Mesendoderm (in vitro differentiated cells): Measurements from ENCODE around the gene ARID1B.

ENCODE experiments used
- DNase-seq: peaks from one replicate; pipeline ENCODE4 v3.0.0; 2013
- H2AK5ac ChIP-seq: 2 replicates; pipeline ENCODE4 v1.6.1; 2013; ENCODE audit warnings: low read length, inconsistent platforms
- H2BK120ac ChIP-seq: 2 replicates; pipeline ENCODE4 v1.6.1; 2013; ENCODE audit warnings: low read depth, mild to moderate bottlenecking, low read length, moderate library complexity, mixed read lengths
- H2BK15ac ChIP-seq: replicated peaks from 2 replicates; pipeline ENCODE4 v1.6.1; 2013; ENCODE audit warnings: low read depth, mild to moderate bottlenecking, moderate library complexity
- H2BK5ac ChIP-seq: 2 replicates; pipeline ENCODE4 v1.6.1; 2013; ENCODE audit warnings: low read length, inconsistent platforms
- H3K18ac ChIP-seq: 2 replicates; pipeline ENCODE4 v1.6.1; 2013; ENCODE audit warnings: mild to moderate bottlenecking, low read length, mixed read lengths
- H3K23ac ChIP-seq: one replicate; pipeline ENCODE4 v1.6.1; 2013; ENCODE audit warnings: low read length
- H3K27ac ChIP-seq: 2 replicates; pipeline ENCODE4 v1.5.1; 2013; ENCODE audit warnings: low read depth, mild to moderate bottlenecking, inconsistent platforms, low read length, moderate library complexity
- H3K27me3 ChIP-seq: 2 replicates; pipeline ENCODE4 v1.6.1; 2013; ENCODE audit warnings: low read length, control low read depth, mild to moderate bottlenecking, inconsistent platforms; ENCODE audit not compliant: insufficient read depth, poor library complexity
- H3K36me3 ChIP-seq: 2 replicates; pipeline ENCODE4 v1.6.1; 2013; ENCODE audit warnings: low read length, inconsistent platforms; ENCODE audit not compliant: control insufficient read depth, insufficient read depth
- H3K4ac ChIP-seq: one replicate; pipeline ENCODE4 v1.6.1; 2013; ENCODE audit warnings: low read depth, mild to moderate bottlenecking, low read length, moderate library complexity
- H3K4me1 ChIP-seq: 2 replicates; pipeline ENCODE4 v1.6.1; 2013; ENCODE audit warnings: low read depth, low read length, inconsistent platforms; ENCODE audit not compliant: control insufficient read depth
- H3K4me2 ChIP-seq: 2 replicates; pipeline ENCODE4 v1.6.1; 2013; ENCODE audit warnings: low read length
- H3K4me3 ChIP-seq: 2 replicates; pipeline ENCODE4 v1.5.1; 2013; ENCODE audit warnings: mild to moderate bottlenecking, low read length
- H3K56ac ChIP-seq: one replicate; pipeline ENCODE4 v1.6.1; 2013; ENCODE audit warnings: low read length
- H3K79me1 ChIP-seq: 2 replicates; pipeline ENCODE4 v1.6.1; 2013; ENCODE audit warnings: low read length, inconsistent platforms
- H3K79me2 ChIP-seq: 2 replicates; pipeline ENCODE4 v1.6.1; 2013; ENCODE audit warnings: mild to moderate bottlenecking, low read length; ENCODE audit not compliant: control insufficient read depth, insufficient read depth
- H3K9ac ChIP-seq: 2 replicates; pipeline ENCODE4 v1.6.1; 2013; ENCODE audit warnings: low read length, inconsistent platforms
- H4K5ac ChIP-seq: one replicate; pipeline ENCODE4 v1.6.1; 2013; ENCODE audit warnings: low read length
- H4K8ac ChIP-seq: one replicate; pipeline ENCODE4 v1.6.1; 2013; ENCODE audit warnings: low read depth, mild to moderate bottlenecking, control low read depth, low read length, moderate library complexity
- WGBS: extraction: QIAGEN DNeasy Blood & Tissue Kit; methylation state at CpG from one replicate; pipeline ENCODE4 v1.1.7; 2013; ENCODE audit warnings: low lambda C conversion rate, missing lambda C conversion rate; ENCODE audit not compliant: insufficient coverage; ENCODE audit errors: extremely low coverage; 5-methylcytosine and 5-hydroxymethylcytosine counted together

Gene ARID1B

GRCh38 chr6:156910938-156911337 is 133.8 kb downstream of the ARID1B start:
- no peak overlapping the region for H2BK5ac ChIP-seq
- WGBS: no CpG with 5 or more reads among the region's 1 CpG

DNA sequence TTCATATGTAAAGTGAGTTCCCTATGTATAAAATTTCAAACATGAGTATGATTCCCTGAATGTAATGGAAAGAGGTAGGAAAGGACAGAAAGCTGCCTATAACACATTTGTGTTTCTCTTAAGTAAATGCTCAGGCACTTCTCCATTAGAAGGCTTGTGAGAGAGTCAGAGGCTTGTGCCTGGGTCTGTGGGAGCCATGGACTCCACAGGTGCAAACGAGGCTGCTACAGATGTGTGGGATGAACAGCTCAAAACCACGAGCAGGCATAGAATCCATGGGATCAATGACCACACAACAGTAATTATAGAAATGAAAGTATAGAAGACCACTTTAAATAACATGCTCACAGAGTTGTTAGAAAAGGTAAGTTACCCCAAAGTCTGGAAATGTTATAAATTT is 134.4 kb downstream of the ARID1B start:
- no peak overlapping the region for H3K4me3 ChIP-seq
- DNase-seq: no peak
- no peak overlapping the region for H3K4ac ChIP-seq
- H2BK120ac ChIP-seq: no peak overlapping the region
- H4K5ac ChIP-seq: no peak overlapping the region
- H4K8ac ChIP-seq: no peak overlapping the region
- H3K23ac ChIP-seq: no peak overlapping the region
- H3K56ac ChIP-seq: no peak overlapping the region
- peaks cover 12% of the 10 kb centered on the region for H3K79me1 ChIP-seq
- H2BK15ac ChIP-seq: no peak overlapping the region
- no peak overlapping the region for H3K4me2 ChIP-seq
- H3K27me3 ChIP-seq: no peaks in the 10 kb centered on the region
- peaks cover 4% of the 10 kb centered on the region for H3K4me1 ChIP-seq
- WGBS: no CpG with 5 or more reads among the region's 2 CpGs
- H2BK5ac ChIP-seq: no peak overlapping the region
- no peaks in the 10 kb centered on the region for H3K36me3 ChIP-seq
- no peak overlapping the region for H3K27ac ChIP-seq
- H2AK5ac ChIP-seq: no peak overlapping the region
- no peak overlapping the region for H3K9ac ChIP-seq
- peaks cover 17% of the 10 kb centered on the region for H3K79me2 ChIP-seq
- H3K18ac ChIP-seq: no peak overlapping the region

More at GRCh38 chr6:156910938-156911337, 133.8 kb downstream of the ARID1B start:
- H3K56ac ChIP-seq: no peak overlapping the region
- H3K79me2 ChIP-seq: peaks cover 16% of the 10 kb centered on the region
- H4K8ac ChIP-seq: no peak overlapping the region
- H3K4me2 ChIP-seq: no peak overlapping the region
- H4K5ac ChIP-seq: no peak overlapping the region
- H3K27me3 ChIP-seq: no peaks in the 10 kb centered on the region
- no peak for DNase-seq
- no peak overlapping the region for H2BK15ac ChIP-seq
- H3K4ac ChIP-seq: no peak overlapping the region
- H3K4me3 ChIP-seq: no peak overlapping the region
- peaks cover 13% of the 10 kb centered on the region for H3K79me1 ChIP-seq
- peaks cover 4% of the 10 kb centered on the region for H3K4me1 ChIP-seq
- no peaks in the 10 kb centered on the region for H3K36me3 ChIP-seq
- no peak overlapping the region for H2BK120ac ChIP-seq
- H3K23ac ChIP-seq: no peak overlapping the region
- no peak overlapping the region for H3K9ac ChIP-seq
- H3K18ac ChIP-seq: no peak overlapping the region
- no peak overlapping the region for H2AK5ac ChIP-seq
- no peak overlapping the region for H3K27ac ChIP-seq

DNA sequence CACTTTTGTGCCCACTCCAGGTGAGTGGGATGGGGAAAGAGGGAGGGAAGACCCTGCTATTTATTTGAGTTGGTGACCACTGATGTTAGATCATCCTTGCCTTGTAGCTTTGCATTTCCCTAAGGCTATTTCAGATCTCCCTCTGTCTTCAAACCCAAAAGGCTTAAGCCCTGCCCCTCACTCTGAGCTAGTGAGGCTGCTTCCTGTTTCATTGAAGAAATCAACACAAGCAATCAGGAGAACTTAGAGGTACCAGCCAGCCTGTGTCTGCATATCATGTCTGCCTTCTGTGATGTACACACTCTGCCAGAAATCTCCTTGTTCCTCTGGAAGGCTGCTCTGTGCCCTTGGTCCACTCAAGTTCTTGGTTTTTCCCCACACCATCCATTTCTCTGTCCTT is 135.3 kb downstream of the ARID1B start:
- no peak overlapping the region for H4K8ac ChIP-seq
- H3K27me3 ChIP-seq: no peaks in the 10 kb centered on the region
- no peak overlapping the region for H3K23ac ChIP-seq
- H3K18ac ChIP-seq: no peak overlapping the region
- H3K9ac ChIP-seq: no peak overlapping the region
- no peak overlapping the region for H3K27ac ChIP-seq
- peaks cover 18% of the 10 kb centered on the region for H3K79me1 ChIP-seq
- no peak overlapping the region for H2BK15ac ChIP-seq
- peaks cover 20% of the 10 kb centered on the region for H3K79me2 ChIP-seq
- no peak overlapping the region for H3K56ac ChIP-seq
- no peak overlapping the region for H2BK120ac ChIP-seq
- H2AK5ac ChIP-seq: no peak overlapping the region
- no peak overlapping the region for H4K5ac ChIP-seq
- no peak overlapping the region for H3K4me2 ChIP-seq
- peaks cover 7% of the 10 kb centered on the region for H3K4me1 ChIP-seq
- no peak overlapping the region for H3K4me3 ChIP-seq
- no peak overlapping the region for H3K4ac ChIP-seq
- no peak overlapping the region for H2BK5ac ChIP-seq
- DNase-seq: peak; percentile 85
- H3K36me3 ChIP-seq: no peaks in the 10 kb centered on the region

DNA sequence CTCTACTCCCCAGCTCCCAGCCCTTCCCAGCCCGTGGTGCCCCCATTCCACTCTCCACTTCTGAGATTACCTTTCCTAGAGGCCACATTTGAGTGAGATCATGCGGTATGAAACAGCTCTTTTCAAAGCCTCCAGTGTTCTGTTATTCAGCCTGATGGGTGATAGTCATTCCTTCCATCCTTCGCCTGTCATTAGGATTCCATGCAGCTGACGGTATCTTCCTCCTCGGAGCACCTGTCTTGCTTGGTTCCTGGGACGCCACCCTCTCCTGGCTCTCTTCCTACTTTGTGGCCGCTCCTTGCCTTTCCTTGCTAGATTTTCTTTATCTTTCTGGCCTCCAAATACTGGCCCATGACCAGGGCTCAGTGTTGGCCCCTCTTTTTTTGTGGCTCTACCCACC is 137.0 kb downstream of the ARID1B start:
- H3K4me1 ChIP-seq: peaks cover 8% of the 10 kb centered on the region
- no peak overlapping the region for H4K8ac ChIP-seq
- H3K79me1 ChIP-seq: peaks cover 19% of the 10 kb centered on the region
- no peak overlapping the region for H3K27ac ChIP-seq
- no peak overlapping the region for H4K5ac ChIP-seq
- no peak overlapping the region for H3K4me3 ChIP-seq
- H3K18ac ChIP-seq: no peak overlapping the region
- H3K36me3 ChIP-seq: no peaks in the 10 kb centered on the region
- no peak for DNase-seq
- no peak overlapping the region for H2BK5ac ChIP-seq
- no peak overlapping the region for H2BK120ac ChIP-seq
- H3K56ac ChIP-seq: no peak overlapping the region
- no peak overlapping the region for H2AK5ac ChIP-seq
- H2BK15ac ChIP-seq: no peak overlapping the region
- H3K9ac ChIP-seq: no peak overlapping the region
- H3K4me2 ChIP-seq: no peak overlapping the region
- no peaks in the 10 kb centered on the region for H3K27me3 ChIP-seq
- WGBS: no CpG with 5 or more reads among the region's 7 CpGs
- H3K4ac ChIP-seq: no peak overlapping the region
- H3K23ac ChIP-seq: no peak overlapping the region
- peaks cover 23% of the 10 kb centered on the region for H3K79me2 ChIP-seq

DNA sequence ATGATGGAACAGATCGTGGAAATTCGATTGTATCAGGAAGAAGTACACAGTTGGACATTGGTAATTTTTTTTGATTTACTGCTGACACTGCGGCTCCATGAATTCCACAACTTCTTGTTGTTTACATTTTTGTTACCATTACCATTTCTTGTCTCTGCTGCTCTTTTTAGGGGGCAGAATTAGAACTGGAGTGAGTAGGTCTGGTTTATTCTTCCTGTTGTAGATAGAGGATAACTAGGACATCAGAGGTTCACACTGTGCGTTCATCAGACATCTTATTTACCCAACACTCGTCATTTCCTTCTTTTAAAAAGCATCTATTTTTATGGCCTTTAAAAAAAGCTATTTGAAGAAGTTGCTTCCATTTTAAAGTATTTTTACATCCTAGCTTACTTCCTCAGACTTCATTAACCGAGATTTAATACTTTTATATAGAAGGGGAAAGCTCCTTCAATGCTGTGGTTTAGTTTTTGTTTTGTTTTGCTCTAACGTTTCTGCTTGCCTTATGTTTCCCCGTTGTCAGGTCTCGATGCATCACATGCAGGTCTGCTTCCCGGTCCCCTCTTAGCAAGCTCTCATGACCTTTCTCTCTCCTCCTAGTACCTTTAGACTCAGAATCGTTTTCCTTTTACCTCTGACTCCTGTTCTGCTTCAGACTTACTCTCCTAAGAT is 139.1 kb downstream of the ARID1B start:
- Histone ChIP-seq H2AK5ac (no peak overlapping the region), H3K4me3 (no peak overlapping the region)

GRCh38 chr6:156917213-156917612 is 140.0 kb downstream of the ARID1B start:
- H3K27ac ChIP-seq: no peak overlapping the region
- no peak overlapping the region for H3K9ac ChIP-seq
- no peaks in the 10 kb centered on the region for H3K36me3 ChIP-seq
- no peak overlapping the region for H2BK5ac ChIP-seq
- peaks cover 7% of the 10 kb centered on the region for H3K4me1 ChIP-seq
- H4K5ac ChIP-seq: no peak overlapping the region
- no peak overlapping the region for H2AK5ac ChIP-seq
- peaks cover 32% of the 10 kb centered on the region for H3K79me2 ChIP-seq
- no peak overlapping the region for H3K56ac ChIP-seq
- H3K18ac ChIP-seq: no peak overlapping the region
- H2BK15ac ChIP-seq: no peak overlapping the region
- H3K4ac ChIP-seq: no peak overlapping the region
- no peak overlapping the region for H3K23ac ChIP-seq
- H3K4me2 ChIP-seq: no peak overlapping the region
- H4K8ac ChIP-seq: no peak overlapping the region
- H2BK120ac ChIP-seq: no peak overlapping the region
- WGBS: no CpG with 5 or more reads among the region's 5 CpGs
- no peak overlapping the region for H3K4me3 ChIP-seq
- DNase-seq: peak; percentile 53
- no peaks in the 10 kb centered on the region for H3K27me3 ChIP-seq
- H3K79me1 ChIP-seq: peaks cover 22% of the 10 kb centered on the region

More for the DNA sequence above, 139.1 kb downstream of the ARID1B start:
- Histone ChIP-seq H3K4me1 (peaks cover 8% of the 10 kb centered on the region), H3K4me2 (no peak overlapping the region), H3K4ac (no peak overlapping the region), H2BK120ac (no peak overlapping the region), H3K9ac (no peak overlapping the region), H3K79me1 (peaks cover 20% of the 10 kb centered on the region), H2BK5ac (no peak overlapping the region), H2BK15ac (no peak overlapping the region), H3K18ac (no peak overlapping the region), H4K8ac (no peak overlapping the region), H3K23ac (no peak overlapping the region), H3K79me2 (peaks cover 29% of the 10 kb centered on the region), H3K36me3 (no peaks in the 10 kb centered on the region), H4K5ac (no peak overlapping the region), H3K27me3 (no peaks in the 10 kb centered on the region), H3K56ac (no peak overlapping the region), H3K27ac (no peak overlapping the region)
- WGBS: no CpG with 5 or more reads among the region's 11 CpGs
- no peak for DNase-seq
